Tibial artery (tissue), 4 donors: ENCODE data around the gene CAPN12.
"Not testable (repeated sequence)": the region's sequence is repeated elsewhere in the genome, so short reads cannot be mapped to it uniquely, and the experiment has no call there.

Experiments used
- DNase-seq, 2 donors: peaks; one replicate each; pipeline ENCODE4 v3.0.0-alpha.2; 2019
- H3K27ac ChIP-seq, 2 donors: fragments of 200-600 bp; sonication (generic) in 1 of 2; 1 replicate in 1 of 2; 2 replicates in 1 of 2; pipeline ENCODE4 v1.5.1; 2018 to 2019; ENCODE audit warnings: mild to moderate bottlenecking in 1 of 2
- H3K27me3 ChIP-seq, 2 donors: fragments of 200-600 bp; sonication (generic) in 1 of 2; one replicate each; pipeline versions ENCODE4 v1.5.1 to v1.6.0; 2016 to 2019
- H3K36me3 ChIP-seq, 3 donors: fragments of 200-600 bp; sonication (generic) in 2 of 3; one replicate each; pipeline ENCODE4 v1.5.1; 2016 to 2019; ENCODE audit warnings: mild to moderate bottlenecking in 2 of 3
- H3K4me1 ChIP-seq, 4 donors: fragments of 200-600 bp; sonication (generic) in 2 of 4; 1 replicate in 3 of 4; 2 replicates in 1 of 4; pipeline ENCODE4 v1.5.1; 2016 to 2019
- H3K4me3 ChIP-seq, 2 donors: fragments of 200-600 bp; sonication (generic) in 1 of 2; 1 replicate in 1 of 2; 2 replicates in 1 of 2; pipeline ENCODE4 v1.5.1; 2018 to 2019; ENCODE audit warnings: mild to moderate bottlenecking in 2 of 2
- H3K9me3 ChIP-seq, 3 donors: fragments of 200-600 bp; sonication (generic) in 1 of 3; one replicate each; pipeline ENCODE4 v1.5.1; 2016 to 2019
- intact Hi-C: fragments of 100-400 bp; cut with DNase I; formaldehyde crosslinking; loops from one replicate; pipeline ENCODE4 v1.15.0; 2023; ENCODE audit warnings: low total_unique reads
- TF ChIP-seq, protein P1 (sequence below), 2 experiments: fragments of 200-600 bp in 1 of 2; fragments of 450-650 bp in 1 of 2; IDR thresholded peaks; one replicate each; pipeline ENCODE4 v1.5.1; 2017 to 2019; ENCODE audit warnings: antibody characterized with exemption in 2 of 2, mild to moderate bottlenecking in 1 of 2, moderate library complexity in 1 of 2

The CAPN12 gene

DNA sequence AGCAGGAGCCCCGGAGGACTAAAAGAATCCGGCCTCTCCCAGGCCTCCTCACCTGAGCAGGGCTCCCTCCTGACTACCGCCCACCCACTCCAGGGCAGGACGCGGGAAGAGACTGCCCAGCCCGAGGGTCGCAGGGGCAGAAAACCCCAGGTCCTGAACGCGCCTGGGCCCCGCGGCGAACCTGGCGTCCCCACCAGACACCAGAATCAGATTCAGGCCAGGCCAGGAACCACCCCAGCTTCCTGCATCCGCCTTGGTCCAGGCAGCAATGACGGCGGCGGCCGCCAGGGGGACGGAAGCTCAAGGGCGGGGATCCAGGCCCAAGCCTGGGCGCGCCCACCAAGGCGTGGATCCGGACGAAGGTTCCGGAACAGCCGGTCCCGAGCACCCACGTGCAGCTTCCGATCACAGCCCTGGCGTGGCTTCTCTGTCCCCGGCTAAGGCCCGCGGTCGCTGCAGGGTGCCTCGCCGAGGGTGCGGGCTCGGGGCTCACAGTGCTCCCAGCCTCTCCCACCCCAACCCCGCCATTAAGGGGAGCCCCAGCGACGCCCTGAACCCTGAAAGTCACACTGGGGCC is 25.4 kb upstream of the CAPN12 start:
- intact Hi-C loops = loop anchor here (10.0 kb wide), 1 partner anchor 105 kb away; the partner anchor contains the start of gene RINL
- peak overlapping the region in 1 of 2 donors; percentile 37 for H3K27ac ChIP-seq
- H3K36me3 ChIP-seq = no peaks in the 10 kb centered on the region
- H3K4me3 ChIP-seq = peak overlapping the region; percentile 34 to 44
- H3K4me1 ChIP-seq = peaks cover 0 to 9% (median 3%) of the 10 kb centered on the region in 4 donors
- no peaks in the 10 kb centered on the region for H3K9me3 ChIP-seq
- TF ChIP-seq, protein P1, sequence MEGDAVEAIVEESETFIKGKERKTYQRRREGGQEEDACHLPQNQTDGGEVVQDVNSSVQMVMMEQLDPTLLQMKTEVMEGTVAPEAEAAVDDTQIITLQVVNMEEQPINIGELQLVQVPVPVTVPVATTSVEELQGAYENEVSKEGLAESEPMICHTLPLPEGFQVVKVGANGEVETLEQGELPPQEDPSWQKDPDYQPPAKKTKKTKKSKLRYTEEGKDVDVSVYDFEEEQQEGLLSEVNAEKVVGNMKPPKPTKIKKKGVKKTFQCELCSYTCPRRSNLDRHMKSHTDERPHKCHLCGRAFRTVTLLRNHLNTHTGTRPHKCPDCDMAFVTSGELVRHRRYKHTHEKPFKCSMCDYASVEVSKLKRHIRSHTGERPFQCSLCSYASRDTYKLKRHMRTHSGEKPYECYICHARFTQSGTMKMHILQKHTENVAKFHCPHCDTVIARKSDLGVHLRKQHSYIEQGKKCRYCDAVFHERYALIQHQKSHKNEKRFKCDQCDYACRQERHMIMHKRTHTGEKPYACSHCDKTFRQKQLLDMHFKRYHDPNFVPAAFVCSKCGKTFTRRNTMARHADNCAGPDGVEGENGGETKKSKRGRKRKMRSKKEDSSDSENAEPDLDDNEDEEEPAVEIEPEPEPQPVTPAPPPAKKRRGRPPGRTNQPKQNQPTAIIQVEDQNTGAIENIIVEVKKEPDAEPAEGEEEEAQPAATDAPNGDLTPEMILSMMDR (IDR thresholded peaks at IDR 0.05) = peak; percentile 78 to 83
- DNase-seq = peak; percentile 86 to 89
- no peaks in the 10 kb centered on the region for H3K27me3 ChIP-seq

DNA sequence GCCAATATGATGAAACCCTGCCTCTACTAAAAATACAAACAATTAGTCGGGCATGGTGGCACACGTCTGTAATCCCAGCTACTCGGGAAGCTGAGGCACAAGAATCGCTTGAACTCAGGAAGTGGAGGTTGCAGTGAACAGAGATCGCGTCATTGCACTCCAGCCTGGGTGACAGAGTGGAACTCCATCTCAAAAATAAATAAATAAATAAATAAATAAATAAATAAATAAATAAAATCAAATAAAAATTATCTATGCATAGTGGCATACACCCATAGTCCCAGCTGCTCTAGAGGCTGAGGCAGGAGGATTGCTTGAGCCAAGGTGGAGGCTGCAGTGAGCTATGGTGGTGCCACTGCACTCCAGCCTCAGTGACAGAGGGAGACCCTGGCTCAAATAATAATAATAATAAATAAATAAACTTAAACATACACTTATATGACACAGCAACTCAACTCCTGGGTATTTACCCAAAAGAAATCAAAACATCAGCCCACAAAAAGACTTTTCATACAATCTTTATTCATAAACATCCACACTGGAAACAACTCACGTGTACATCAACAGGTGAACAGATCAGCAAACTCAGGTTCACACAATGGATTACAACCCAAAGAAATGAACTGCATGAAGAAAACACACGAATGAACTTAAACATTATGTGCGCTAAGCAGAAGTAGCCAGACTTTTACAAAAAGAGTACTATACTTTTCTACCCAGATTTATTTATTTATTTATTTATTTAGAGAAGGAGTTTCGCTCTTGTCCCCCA is 22.2 kb upstream of the CAPN12 start:
- Histone ChIP-seq H3K27me3 (no peaks in the 10 kb centered on the region), H3K9me3 (no peaks in the 10 kb centered on the region), H3K27ac (no peak overlapping the region), H3K4me3 (no peak overlapping the region), H3K4me1 (peaks cover 0 to 9% (median 3%) of the 10 kb centered on the region in 4 donors), H3K36me3 (no peaks in the 10 kb centered on the region)
- DNase-seq = no peak
- TF ChIP-seq, protein P1 (IDR thresholded peaks at IDR 0.05) = no peak
- intact Hi-C loops = loop anchor here (10.0 kb wide), 1 partner anchor 108 kb away; the partner anchor contains the start of gene RINL

DNA sequence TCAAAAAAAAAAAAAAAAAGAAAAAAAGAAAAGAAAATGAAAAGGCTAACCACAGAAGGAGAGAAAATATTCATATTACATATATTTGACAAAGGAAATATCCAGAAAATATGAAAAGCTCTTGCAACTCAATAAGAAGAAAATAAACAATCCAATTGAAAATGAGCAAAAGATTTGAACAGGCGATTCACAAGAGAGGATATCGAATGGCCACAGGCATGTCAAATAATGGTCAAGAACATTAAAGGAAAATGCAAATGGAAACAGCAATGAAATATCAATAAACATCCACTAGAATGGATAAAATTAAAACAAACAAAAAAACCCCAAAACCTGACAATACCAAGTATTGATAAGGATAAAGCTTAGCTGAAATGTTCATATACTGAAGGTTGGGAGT is 20.9 kb upstream of the CAPN12 start:
- H3K27ac ChIP-seq = no peak overlapping the region
- H3K4me1 ChIP-seq = peaks cover 0 to 8% (median 3%) of the 10 kb centered on the region in 4 donors
- H3K4me3 ChIP-seq = no peak overlapping the region
- H3K27me3 ChIP-seq = no peaks in the 10 kb centered on the region
- no peak for DNase-seq
- intact Hi-C loops = loop anchor here (10.0 kb wide), 1 partner anchor 110 kb away; the partner anchor contains the start of gene RINL
- no peaks in the 10 kb centered on the region for H3K9me3 ChIP-seq
- H3K36me3 ChIP-seq = no peaks in the 10 kb centered on the region
- TF ChIP-seq, protein P1 (IDR thresholded peaks at IDR 0.05) = no peak

DNA sequence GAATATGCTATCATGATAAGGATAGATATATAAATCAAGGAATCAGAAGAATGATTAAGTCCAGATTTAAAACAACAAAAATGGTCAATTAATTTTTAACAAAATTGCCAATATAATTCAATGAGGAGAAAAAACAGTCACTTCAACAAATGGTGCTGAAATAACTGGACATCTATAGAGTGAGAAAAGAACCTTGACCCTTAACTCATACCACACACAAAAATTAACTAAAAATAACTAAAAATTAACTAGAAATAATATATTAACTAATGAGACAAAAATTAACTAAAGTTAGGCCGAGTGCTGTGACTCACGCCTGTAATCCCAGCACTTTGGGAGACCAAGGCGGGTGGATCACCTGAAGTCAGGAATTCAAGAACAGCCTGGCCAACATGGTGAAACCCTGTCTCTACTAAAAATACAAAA is 19.5 kb upstream of the CAPN12 start:
- TF ChIP-seq, protein P1 (IDR thresholded peaks at IDR 0.05) = no peak
- H3K4me3 ChIP-seq = no peak overlapping the region

DNA sequence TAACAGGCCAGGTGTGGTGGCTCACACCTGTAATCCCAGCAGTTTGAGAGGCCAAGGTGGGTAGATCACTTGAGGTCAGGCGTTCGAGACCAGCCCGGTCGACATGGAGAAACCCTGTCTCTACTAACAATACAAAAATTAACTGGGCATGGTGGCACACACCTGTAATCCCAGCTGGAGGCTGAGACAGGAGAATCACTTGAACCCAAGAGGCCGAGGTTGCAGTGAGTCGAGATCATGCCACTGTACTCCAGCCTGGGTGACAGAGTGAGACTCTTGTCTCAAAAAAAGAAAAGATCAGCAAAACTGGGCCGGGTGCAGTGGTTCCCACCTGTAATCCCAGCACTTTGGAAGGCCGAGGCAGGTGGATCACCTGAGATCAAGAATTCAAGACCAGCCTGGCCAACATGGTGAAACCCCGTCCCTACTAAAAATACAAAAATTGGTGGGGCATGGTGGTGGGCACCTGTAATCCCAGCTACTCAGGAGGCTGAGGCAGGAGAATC is 17.7 kb upstream of the CAPN12 start:
- intact Hi-C loops = loop anchor here (10.0 kb wide), 1 partner anchor 113 kb away; the partner anchor contains the start of gene RINL
- not testable (repeated sequence) for H3K9me3 ChIP-seq, DNase-seq, H3K27ac ChIP-seq, H3K27me3 ChIP-seq, H3K4me3 ChIP-seq, H3K36me3 ChIP-seq, H3K4me1 ChIP-seq

More for the DNA sequence above, 19.5 kb upstream of the CAPN12 start:
- Histone ChIP-seq H3K9me3 (no peaks in the 10 kb centered on the region), H3K36me3 (no peaks in the 10 kb centered on the region), H3K27ac (no peak overlapping the region), H3K27me3 (no peaks in the 10 kb centered on the region), H3K4me1 (no peaks in the 10 kb centered on the region)
- intact Hi-C loops = loop anchor here (10.0 kb wide), 1 partner anchor 111 kb away; the partner anchor contains the start of gene RINL
- no peak for DNase-seq

DNA sequence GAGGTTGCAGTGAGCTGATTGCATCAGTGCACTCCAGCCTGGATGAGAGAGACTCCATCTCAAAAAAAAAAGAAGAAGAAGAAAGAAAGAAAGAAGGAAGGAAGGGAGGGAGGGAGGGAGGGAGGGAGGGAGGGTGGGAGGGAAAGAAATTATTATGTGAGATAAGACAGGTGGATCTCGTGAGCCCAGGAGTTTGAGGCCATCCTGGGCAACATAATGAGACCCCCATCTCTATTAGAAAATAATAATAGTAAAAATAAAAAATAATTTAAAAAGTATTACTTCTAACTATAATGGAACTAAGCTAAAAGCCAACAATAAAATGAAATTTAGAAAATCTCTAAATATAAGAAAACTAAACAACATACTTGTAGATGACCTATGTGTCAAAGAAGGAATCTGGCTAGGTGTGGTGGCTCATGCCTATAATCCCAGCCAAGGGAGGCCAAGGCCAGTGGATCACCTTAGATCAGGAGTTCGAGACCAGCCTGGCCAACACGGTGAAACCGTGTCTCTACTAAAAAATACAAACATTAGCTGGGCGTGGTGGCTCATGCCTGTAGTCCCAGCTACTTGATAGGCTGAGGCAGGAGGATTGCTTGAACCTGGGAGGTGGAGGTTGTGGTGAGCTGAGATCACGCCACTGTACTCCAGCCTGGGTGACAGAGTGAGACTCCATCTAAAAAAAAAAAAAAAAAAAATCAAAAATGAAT is 16.7 kb upstream of the CAPN12 start:
- H3K4me3 ChIP-seq, H3K4me1 ChIP-seq, H3K9me3 ChIP-seq, H3K27me3 ChIP-seq, DNase-seq, H3K27ac ChIP-seq, H3K36me3 ChIP-seq: not testable (repeated sequence)
- intact Hi-C loops = loop anchor here (10.0 kb wide), 1 partner anchor 114 kb away; the partner anchor contains the start of gene RINL
